Measurements from ENCODE around the gene PDE11A.

GRCh38 chr2:177679611-177680605 is 392.7 kb downstream of the PDE11A start:
- TF ChIP-seq FOXA1 (IDR thresholded peaks at IDR 0.05) (no peak), ARNT (IDR thresholded peaks at IDR 0.05) (no peak)
